Mesendoderm (in vitro differentiated cells): Measurements from ENCODE around the gene EDN1.

ENCODE experiments used
- DNase-seq: peaks from one replicate; pipeline ENCODE4 v3.0.0; 2013
- H2AK5ac ChIP-seq: 2 replicates; pipeline ENCODE4 v1.6.1; 2013; ENCODE audit warnings: low read length, inconsistent platforms
- H2BK120ac ChIP-seq: 2 replicates; pipeline ENCODE4 v1.6.1; 2013; ENCODE audit warnings: low read depth, mild to moderate bottlenecking, low read length, moderate library complexity, mixed read lengths
- H2BK15ac ChIP-seq: replicated peaks from 2 replicates; pipeline ENCODE4 v1.6.1; 2013; ENCODE audit warnings: low read depth, mild to moderate bottlenecking, moderate library complexity
- H2BK5ac ChIP-seq: 2 replicates; pipeline ENCODE4 v1.6.1; 2013; ENCODE audit warnings: low read length, inconsistent platforms
- H3K18ac ChIP-seq: 2 replicates; pipeline ENCODE4 v1.6.1; 2013; ENCODE audit warnings: mild to moderate bottlenecking, low read length, mixed read lengths
- H3K23ac ChIP-seq: one replicate; pipeline ENCODE4 v1.6.1; 2013; ENCODE audit warnings: low read length
- H3K27ac ChIP-seq: 2 replicates; pipeline ENCODE4 v1.5.1; 2013; ENCODE audit warnings: low read depth, mild to moderate bottlenecking, inconsistent platforms, low read length, moderate library complexity
- H3K27me3 ChIP-seq: 2 replicates; pipeline ENCODE4 v1.6.1; 2013; ENCODE audit warnings: low read length, control low read depth, mild to moderate bottlenecking, inconsistent platforms; ENCODE audit not compliant: insufficient read depth, poor library complexity
- H3K36me3 ChIP-seq: 2 replicates; pipeline ENCODE4 v1.6.1; 2013; ENCODE audit warnings: low read length, inconsistent platforms; ENCODE audit not compliant: control insufficient read depth, insufficient read depth
- H3K4ac ChIP-seq: one replicate; pipeline ENCODE4 v1.6.1; 2013; ENCODE audit warnings: low read depth, mild to moderate bottlenecking, low read length, moderate library complexity
- H3K4me1 ChIP-seq: 2 replicates; pipeline ENCODE4 v1.6.1; 2013; ENCODE audit warnings: low read depth, low read length, inconsistent platforms; ENCODE audit not compliant: control insufficient read depth
- H3K4me2 ChIP-seq: 2 replicates; pipeline ENCODE4 v1.6.1; 2013; ENCODE audit warnings: low read length
- H3K4me3 ChIP-seq: 2 replicates; pipeline ENCODE4 v1.5.1; 2013; ENCODE audit warnings: mild to moderate bottlenecking, low read length
- H3K56ac ChIP-seq: one replicate; pipeline ENCODE4 v1.6.1; 2013; ENCODE audit warnings: low read length
- H3K79me1 ChIP-seq: 2 replicates; pipeline ENCODE4 v1.6.1; 2013; ENCODE audit warnings: low read length, inconsistent platforms
- H3K79me2 ChIP-seq: 2 replicates; pipeline ENCODE4 v1.6.1; 2013; ENCODE audit warnings: mild to moderate bottlenecking, low read length; ENCODE audit not compliant: control insufficient read depth, insufficient read depth
- H3K9ac ChIP-seq: 2 replicates; pipeline ENCODE4 v1.6.1; 2013; ENCODE audit warnings: low read length, inconsistent platforms
- H4K5ac ChIP-seq: one replicate; pipeline ENCODE4 v1.6.1; 2013; ENCODE audit warnings: low read length
- H4K8ac ChIP-seq: one replicate; pipeline ENCODE4 v1.6.1; 2013; ENCODE audit warnings: low read depth, mild to moderate bottlenecking, control low read depth, low read length, moderate library complexity
- WGBS: extraction: QIAGEN DNeasy Blood & Tissue Kit; methylation state at CpG from one replicate; pipeline ENCODE4 v1.1.7; 2013; ENCODE audit warnings: low lambda C conversion rate, missing lambda C conversion rate; ENCODE audit not compliant: insufficient coverage; ENCODE audit errors: extremely low coverage; 5-methylcytosine and 5-hydroxymethylcytosine counted together

Gene EDN1

DNA sequence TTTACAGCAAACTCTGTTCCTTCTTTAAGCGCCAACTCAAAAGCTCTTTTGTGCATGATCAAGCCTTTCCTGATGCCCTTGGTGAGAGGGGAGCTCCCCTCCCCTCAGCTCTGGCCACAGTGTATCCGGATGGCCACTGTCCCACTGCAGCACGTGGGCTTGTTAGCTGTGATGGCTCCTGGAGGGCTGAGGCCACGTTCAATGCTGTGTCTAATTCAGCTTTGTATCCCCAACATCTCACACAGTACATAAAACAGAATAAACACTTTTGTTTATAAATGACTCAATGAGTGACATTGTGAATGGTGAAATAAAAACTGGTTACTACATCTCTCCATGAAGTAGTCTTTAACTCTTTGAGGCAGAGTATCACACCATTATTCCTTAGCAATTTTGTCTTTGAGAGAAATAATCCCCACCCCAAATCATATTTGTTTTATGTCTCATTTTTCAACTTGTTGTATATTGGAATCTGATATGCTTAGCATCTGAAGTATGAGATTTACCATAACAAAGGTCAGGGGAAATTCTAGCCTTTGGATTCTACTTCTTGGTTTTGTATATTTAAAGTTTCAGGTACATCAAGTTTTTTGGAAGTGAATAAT is 44.5 kb downstream of the EDN1 start:
- Histone ChIP-seq H2BK5ac (no peak overlapping the region), H2AK5ac (no peak overlapping the region), H4K5ac (no peak overlapping the region), H3K36me3 (no peaks in the 10 kb centered on the region), H3K56ac (no peak overlapping the region), H3K4me2 (no peak overlapping the region), H2BK15ac (no peak overlapping the region), H3K27ac (no peak overlapping the region), H4K8ac (no peak overlapping the region), H3K4me3 (no peak overlapping the region), H3K4ac (no peak overlapping the region), H3K79me2 (no peaks in the 10 kb centered on the region), H3K4me1 (no peaks in the 10 kb centered on the region), H3K27me3 (no peaks in the 10 kb centered on the region), H2BK120ac (no peak overlapping the region), H3K18ac (no peak overlapping the region), H3K79me1 (no peaks in the 10 kb centered on the region), H3K9ac (no peak overlapping the region), H3K23ac (no peak overlapping the region)
- no CpG with 5 or more reads among the region's 4 CpGs for WGBS
- DNase-seq: no peak

DNA sequence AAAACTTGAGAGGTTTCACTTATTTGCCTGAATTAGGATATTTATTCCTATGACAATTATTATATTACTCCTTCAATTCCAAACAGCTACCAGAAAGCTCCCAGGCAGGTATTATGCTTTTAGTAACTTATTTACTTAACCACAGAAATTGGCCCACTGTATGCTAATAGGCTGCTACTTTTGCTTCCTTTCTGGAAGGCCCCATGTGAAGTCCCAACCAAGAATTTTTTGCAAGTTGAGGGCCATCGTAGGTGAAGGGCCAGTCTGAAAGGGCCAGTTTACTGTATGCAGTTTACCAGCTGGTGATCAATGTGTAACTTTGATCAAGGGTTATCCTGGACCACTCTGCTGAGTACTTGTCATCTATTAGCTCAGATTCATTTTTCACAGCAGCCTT is 45.0 kb downstream of the EDN1 start:
- Histone ChIP-seq H3K56ac (no peak overlapping the region), H3K36me3 (no peaks in the 10 kb centered on the region), H2BK5ac (no peak overlapping the region), H4K8ac (no peak overlapping the region), H3K79me1 (no peaks in the 10 kb centered on the region), H2AK5ac (no peak overlapping the region), H3K27ac (no peak overlapping the region), H3K4me1 (no peaks in the 10 kb centered on the region), H3K4ac (no peak overlapping the region), H3K27me3 (no peaks in the 10 kb centered on the region), H3K4me3 (no peak overlapping the region), H3K9ac (no peak overlapping the region), H4K5ac (no peak overlapping the region), H3K18ac (no peak overlapping the region), H3K23ac (no peak overlapping the region), H3K4me2 (no peak overlapping the region), H3K79me2 (no peaks in the 10 kb centered on the region), H2BK15ac (no peak overlapping the region), H2BK120ac (no peak overlapping the region)
- DNase-seq: no peak
- WGBS: no CpG with 5 or more reads among the region's 1 CpG

DNA sequence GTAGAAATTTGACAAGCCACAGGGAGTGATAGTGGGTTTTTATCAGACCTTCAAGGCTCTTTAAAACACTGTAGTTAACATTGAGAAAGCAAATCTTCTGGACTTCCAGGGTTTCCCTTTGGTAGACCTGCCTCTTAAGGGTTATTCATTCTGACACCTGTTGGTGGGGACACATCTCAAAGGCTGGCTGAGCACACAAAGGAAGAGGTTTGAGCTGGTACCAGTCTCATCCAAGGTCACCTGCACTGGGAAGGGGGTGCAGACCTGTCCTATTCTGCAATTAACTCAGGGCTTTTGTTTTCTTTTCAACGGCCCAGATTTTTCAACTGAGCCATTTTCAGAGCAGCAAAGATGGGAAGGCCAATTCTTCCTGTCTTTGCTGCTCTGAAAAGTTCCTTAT is 45.6 kb downstream of the EDN1 start:
- H3K79me1 ChIP-seq: no peaks in the 10 kb centered on the region
- no peaks in the 10 kb centered on the region for H3K27me3 ChIP-seq
- no peaks in the 10 kb centered on the region for H3K79me2 ChIP-seq
- H3K4me1 ChIP-seq: no peaks in the 10 kb centered on the region
- no CpG with 5 or more reads among the region's 1 CpG for WGBS
- no peaks in the 10 kb centered on the region for H3K36me3 ChIP-seq
- no peak overlapping the region for H2BK15ac ChIP-seq
- peak overlapping the region; percentile 86 for H3K18ac ChIP-seq
- H3K4me3 ChIP-seq: no peak overlapping the region
- H4K8ac ChIP-seq: no peak overlapping the region
- H3K56ac ChIP-seq: no peak overlapping the region
- H2BK120ac ChIP-seq: no peak overlapping the region
- no peak overlapping the region for H3K27ac ChIP-seq
- no peak overlapping the region for H3K23ac ChIP-seq
- no peak for DNase-seq
- no peak overlapping the region for H4K5ac ChIP-seq
- H2AK5ac ChIP-seq: no peak overlapping the region
- no peak overlapping the region for H3K4me2 ChIP-seq
- H2BK5ac ChIP-seq: no peak overlapping the region
- H3K4ac ChIP-seq: no peak overlapping the region
- H3K9ac ChIP-seq: no peak overlapping the region

DNA sequence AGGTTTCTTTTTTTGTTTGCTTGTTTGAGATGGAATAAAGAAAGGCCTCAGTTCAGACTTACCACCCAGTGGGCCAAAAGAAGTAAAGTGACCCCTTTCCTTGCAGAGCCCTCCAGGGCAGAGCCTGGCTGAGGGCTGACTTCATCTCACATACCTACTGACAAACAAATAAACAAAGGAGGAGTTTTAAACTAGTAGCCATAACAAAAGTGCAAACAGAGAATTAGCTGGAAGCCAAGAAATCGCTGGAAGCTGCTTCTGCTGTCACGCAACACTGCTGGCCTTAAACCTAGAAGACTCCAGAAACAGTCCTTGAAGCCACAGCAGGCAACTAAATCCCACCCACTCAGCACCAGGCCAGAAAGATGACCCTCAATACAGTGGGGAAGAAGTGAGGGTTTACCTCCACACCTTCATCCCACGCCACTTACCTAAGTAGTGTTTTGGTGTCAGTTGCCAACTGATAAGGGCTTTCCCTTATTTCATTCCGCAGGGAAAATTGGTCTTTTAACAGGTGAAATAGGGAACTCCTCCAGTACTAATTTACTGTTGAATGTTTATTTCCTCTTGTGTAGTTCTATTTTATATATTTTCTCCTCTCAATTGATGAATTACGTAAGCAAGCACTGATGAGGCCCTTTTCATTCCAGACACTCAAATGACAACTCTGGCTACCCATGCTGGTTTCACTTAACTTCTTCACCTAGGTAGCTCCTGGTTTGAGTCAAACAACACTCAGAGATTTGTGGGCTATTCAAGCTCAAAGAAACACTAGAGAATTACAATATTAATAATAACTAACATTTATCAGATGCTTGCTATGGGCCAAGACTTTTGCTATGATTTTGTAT is 46.2 kb downstream of the EDN1 start:
- Histone ChIP-seq H3K4me2 (no peak overlapping the region), H3K23ac (no peak overlapping the region), H3K4ac (no peak overlapping the region), H2AK5ac (no peak overlapping the region), H3K27ac (no peak overlapping the region), H3K79me2 (no peaks in the 10 kb centered on the region), H3K27me3 (no peaks in the 10 kb centered on the region), H3K9ac (no peak overlapping the region), H4K5ac (no peak overlapping the region), H3K4me1 (no peaks in the 10 kb centered on the region), H4K8ac (no peak overlapping the region), H3K18ac (peak overlapping the region; percentile 86), H3K79me1 (no peaks in the 10 kb centered on the region), H2BK15ac (no peak overlapping the region), H3K4me3 (no peak overlapping the region), H3K36me3 (no peaks in the 10 kb centered on the region), H3K56ac (no peak overlapping the region), H2BK5ac (no peak overlapping the region), H2BK120ac (no peak overlapping the region)
- WGBS: no CpG with 5 or more reads among the region's 5 CpGs
- peak; percentile 56 for DNase-seq

DNA sequence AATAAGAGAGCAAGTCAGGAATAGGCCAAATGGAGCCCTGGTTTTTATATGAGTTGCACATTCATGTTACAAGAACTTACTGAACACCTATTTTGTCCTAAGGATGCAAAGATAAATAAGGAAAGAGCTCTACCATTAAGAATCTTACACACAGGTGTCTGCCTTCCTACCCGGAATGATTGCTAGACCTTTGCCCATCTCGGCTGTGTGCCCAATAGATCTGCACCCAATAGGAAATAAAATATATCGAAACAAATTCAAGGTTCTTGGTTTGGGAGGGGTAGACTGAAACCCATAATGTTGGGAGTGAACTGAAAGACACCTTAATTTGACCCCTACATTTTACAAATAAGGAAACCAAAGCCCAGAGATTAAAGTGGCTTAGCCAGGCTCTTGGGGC is 48.9 kb downstream of the EDN1 start:
- Histone ChIP-seq H3K23ac (no peak overlapping the region), H3K4me1 (no peaks in the 10 kb centered on the region), H2BK15ac (no peak overlapping the region), H3K4me3 (no peak overlapping the region), H4K5ac (no peak overlapping the region), H3K27ac (no peak overlapping the region), H4K8ac (no peak overlapping the region), H3K56ac (no peak overlapping the region), H2BK120ac (no peak overlapping the region), H3K27me3 (no peaks in the 10 kb centered on the region), H3K18ac (no peak overlapping the region), H3K4ac (no peak overlapping the region), H3K4me2 (no peak overlapping the region), H3K36me3 (no peaks in the 10 kb centered on the region), H2AK5ac (no peak overlapping the region), H3K9ac (no peak overlapping the region), H2BK5ac (no peak overlapping the region), H3K79me1 (no peaks in the 10 kb centered on the region), H3K79me2 (no peaks in the 10 kb centered on the region)
- WGBS: no CpG with 5 or more reads among the region's 3 CpGs
- no peak for DNase-seq
